GM19438 (cell line): ENCODE measurements around the gene GPR108.
"Not testable (repeated sequence)": the region's sequence is repeated elsewhere in the genome, so short reads cannot be mapped to it uniquely, and the experiment has no call there.

Source experiments
- ATAC-seq: cut with Tn5 transposase; IDR thresholded peaks from one replicate; pipeline ENCODE4 v1.9.1; 2021; ENCODE audit warnings: low read depth; ENCODE audit not compliant: unreplicated experiment

GPR108 gene

DNA sequence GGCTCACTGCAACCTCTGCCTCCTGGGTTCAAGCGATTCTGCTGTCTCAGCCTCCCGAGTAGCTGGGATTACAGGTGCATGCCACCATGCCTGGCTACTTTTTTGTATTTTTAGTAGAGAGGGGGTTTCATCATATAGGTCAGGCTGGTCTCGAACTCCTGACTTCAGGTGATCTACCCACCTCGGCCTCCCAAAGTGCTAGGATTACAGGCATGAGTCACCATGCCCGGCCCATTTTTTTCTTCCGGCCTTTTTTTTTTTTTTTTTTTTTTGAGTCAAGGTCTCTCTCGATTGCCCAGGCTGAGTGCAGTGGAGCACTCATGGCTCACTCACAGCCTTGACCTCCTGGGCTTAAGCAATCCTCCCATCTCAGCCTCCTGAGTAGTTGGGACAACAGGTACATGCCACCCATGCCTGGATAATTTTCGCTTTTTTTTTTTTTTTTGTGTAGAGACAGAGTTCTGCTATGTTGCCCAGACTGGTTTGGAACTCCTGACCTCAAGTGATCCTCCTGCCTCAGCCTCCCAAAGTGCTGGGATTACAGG lies 24.9 kb upstream of the GPR108 start:
- ATAC-seq, result not testable (repeated sequence)

DNA sequence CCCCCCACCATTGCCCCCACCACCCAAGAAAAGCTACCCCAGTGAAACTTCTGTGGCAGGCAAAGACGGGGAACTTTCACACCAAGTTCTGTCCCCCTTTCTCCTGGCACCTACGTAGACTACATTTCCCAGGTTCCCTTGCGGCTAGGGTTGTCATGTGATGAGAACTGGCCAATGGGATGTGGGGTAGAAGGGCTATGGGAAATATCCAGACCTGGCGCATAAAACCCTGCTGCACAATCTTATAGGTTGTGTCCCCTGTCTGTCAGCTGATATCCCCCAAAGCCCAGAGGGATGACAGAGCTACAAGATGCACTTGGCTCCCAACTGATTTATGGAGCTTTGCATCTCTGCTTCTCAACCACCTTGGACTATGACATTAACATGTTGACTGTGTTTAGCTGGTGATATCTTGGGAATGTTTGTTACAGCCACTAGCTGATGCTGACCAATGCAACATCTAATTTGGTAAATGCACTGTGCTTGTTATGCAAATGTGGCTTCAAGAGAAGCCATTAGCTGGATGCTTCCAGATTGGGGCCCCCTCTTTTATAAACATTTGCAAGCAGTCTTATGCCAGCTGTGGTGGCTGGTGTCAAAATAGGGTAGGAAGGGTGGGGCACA lies 23.8 kb upstream of the GPR108 start:
- no peak for ATAC-seq

DNA sequence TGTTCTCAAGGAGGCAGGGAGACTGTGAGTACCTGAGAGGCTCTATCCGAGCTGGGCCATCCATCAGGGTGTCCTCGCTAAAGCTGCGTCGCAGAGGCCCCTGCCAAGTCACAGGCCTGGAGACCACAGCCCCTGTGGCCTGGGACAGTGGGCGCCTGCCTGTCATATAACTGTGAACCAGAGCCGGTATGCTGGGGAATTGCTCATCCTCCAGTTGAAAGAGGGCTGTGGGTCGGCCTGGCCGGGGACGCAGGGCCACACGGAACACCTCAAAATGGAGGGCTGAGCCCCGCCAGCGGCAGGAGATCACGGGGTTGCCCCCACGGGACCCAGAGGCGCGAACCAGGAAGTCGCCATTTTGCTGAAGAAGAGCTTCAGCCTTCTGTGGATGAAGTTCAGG lies 23.2 kb upstream of the GPR108 start:
- no peak for ATAC-seq

DNA sequence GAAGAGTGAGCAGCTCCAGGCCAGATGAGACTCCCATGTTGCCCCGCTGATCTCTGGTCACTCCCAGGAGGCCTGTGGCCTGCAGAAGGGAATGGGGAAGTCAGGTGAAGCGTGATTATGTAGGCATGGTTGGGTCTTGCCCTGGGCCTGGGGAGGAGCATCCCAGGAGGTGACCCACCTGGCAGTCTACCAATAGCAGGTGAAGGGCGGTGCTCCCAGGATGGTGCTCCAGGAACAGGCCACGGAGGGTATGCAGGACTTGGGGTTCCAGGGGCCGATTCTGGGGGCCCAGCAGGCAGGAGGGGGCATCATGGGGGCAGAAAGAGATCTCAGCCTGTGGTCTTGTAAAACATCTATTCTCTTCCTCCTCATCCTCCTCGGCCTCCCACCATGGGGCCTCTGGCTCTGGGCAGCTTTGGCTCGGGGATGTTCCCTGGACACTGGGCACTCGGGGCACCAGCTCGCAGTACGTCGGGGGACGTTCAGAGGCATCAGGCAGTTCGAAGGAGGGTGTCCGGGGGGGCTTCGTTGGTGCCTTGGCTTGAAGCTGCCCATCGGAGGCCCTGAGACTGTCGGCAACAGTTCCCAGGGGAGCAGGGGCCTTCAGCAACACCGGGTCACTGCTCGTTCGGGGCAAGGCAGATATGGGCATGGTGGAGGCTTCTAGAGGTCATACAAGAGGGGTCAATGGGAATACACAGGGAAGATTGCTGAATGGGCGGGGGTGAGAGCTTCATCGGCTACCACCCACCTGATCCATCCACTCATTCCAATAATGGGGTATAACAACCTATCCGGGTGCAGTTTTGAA lies 17.5 kb upstream of the GPR108 start:
- ATAC-seq, result no peak

DNA sequence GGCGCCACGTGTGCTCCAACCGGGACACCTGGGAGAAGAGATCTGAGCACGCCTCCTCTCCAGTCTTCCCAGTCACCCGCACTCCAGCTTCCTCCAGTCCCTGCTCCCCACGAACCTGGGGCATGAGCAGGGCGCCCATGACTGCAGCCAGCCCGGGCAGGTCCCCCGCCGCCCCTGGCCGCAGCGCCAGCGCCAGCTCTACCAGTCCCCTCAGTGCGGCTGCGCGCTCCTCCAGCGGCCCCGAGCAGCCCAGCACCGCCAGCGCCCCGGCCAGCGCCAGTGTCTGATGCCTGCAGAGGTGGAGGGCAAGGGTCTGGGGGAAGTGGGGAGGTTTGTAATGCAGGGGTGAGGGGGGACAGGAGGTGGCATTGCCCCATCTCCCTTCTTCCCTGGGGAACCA lies 16.8 kb upstream of the GPR108 start:
- no peak for ATAC-seq

DNA sequence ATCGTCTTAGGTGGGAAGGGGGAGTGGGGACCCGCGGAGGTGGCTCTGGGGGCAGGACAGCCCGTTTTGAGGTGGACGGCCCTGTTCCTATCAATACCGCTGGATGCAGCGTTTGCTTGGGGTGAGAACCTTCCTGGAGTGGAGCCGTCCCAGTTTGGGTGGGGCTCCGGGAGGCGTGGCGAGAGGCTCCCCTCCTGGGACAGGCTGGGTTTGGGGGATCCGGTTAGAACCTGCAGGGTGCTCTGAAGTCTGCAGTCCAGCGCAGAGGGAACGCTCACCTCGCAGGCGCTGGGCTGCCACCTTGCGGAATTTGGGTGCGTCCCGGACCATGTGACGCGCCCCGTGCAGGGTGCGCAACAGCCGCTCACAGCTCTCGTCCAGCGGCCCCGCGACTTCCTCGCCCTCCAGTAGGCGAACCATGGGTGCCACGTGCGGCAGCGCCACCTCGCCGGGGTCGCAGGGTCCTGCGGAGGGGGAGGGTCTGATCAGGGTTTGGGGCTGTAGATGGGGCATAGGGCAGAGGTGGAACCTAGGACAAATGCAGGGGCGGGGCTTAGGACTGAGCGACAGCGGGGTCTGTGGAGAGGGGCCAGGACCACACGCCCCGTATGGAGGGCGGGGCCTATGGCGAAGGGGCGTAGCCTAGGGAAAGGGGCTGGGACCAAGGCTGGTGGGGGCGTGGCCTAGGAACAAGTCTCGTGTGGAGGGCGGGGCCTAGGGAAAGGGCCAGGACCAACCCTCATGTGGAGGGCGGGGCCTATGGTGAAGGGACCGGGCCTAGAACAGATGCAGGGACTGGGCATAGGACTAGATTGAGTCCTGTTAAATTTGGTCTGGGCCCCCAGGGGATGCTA lies 16.0 kb upstream of the GPR108 start:
- peak; percentile 78 for ATAC-seq

DNA sequence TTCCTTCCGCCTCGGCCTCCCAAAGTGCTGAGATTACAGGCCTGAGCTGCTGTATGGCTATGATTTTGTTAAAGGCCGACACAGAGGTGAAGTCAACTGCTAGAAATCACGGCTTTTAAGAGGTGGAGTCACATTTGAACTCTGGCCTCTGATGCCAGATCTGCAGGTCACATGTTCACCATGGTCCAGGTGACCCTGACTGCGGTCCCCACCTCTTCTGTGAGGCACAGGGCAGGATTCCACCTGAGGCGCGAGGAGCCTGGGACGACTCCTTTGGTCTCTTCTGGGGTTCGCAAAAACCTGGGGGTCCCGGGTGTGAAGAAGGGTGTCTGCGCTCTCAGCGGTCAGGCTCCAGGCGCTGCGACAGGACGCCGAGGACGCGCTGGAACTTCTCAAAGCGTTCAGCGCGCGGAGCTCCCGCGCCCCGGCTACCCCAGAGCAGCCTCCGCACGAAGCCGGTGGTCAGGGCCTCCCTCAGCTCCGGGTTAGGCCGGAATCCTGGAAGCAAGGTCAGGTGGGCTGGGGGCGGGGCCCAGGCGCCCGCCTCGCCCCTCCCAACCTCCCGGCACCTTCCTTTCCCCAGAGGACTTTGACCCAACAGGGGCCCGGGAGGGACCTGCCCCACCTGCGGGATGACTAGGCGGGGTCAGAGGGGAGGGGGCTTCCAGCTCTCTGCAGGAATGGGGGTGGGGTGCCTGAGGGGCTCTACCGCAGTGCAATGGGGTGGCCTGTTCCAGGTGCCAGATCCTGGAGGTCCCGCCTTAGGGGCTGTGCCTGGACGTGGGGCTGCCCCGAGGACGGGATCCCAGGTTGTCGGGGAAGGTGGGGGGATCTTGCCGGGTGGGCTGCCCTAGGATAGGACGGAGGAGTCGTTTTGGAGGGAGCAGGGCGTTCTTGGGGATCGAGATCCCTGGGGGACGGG lies 15.1 kb upstream of the GPR108 start:
- no peak for ATAC-seq

DNA sequence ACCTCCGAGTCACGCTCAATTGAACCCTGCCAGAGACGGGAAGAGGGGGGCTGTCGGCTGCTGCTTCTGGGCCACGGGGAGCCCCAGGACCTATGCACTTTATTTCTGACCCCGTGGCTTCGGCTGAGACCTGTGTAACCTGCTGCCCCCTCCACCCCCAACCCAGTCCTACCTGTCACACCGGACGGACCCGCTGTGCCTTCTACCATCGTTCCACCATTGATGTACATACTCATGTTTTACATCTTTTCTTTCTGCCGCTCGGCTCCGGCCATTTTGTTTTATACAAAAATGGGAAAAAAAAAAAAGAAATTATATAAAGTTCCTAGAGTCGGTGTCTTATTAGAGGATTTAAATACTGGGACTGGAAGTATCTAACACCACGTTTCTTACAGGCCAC lies 13.8 kb upstream of the GPR108 start:
- ATAC-seq, result no peak

DNA sequence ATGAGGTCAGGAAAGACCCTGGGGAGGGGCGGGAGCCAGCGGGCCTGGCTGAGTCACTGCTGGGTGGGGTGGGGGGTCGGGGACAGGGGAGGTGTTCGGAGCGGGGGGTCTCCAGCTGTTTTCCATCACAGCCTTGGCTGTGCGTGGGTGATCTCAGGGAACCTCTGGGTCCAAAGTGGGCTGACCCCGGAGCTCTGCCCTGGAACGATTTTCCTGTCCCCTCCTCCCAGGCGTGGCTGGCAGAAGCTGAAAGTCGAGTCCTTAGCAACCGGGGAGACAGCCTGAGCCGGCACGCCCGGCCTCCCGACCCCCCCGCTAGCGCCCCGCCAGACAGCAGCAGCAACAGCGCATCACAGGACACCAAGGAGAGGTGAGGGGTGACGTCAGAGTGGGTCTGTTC lies 12.7 kb upstream of the GPR108 start:
- ATAC-seq, result no peak

DNA sequence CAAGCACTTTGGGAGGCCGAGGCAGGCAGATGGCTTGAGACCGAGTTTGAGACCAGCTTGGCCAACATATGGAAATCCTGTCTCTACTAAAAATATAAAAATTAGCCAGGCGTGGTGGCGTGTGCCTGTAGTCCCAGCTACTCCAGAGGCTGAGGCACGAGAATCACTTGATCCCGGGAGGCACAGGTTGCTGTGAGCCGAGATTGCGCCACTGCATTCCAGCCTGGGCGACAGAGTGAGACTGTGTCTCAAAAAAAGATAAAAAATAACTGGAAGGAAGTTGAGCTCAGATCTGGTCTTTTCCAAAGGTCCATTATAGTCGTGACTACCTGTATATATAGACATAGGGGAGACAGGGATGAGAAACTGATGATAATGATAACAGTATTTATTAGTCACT lies 11.2 kb upstream of the GPR108 start:
- ATAC-seq, result not testable (repeated sequence)

DNA sequence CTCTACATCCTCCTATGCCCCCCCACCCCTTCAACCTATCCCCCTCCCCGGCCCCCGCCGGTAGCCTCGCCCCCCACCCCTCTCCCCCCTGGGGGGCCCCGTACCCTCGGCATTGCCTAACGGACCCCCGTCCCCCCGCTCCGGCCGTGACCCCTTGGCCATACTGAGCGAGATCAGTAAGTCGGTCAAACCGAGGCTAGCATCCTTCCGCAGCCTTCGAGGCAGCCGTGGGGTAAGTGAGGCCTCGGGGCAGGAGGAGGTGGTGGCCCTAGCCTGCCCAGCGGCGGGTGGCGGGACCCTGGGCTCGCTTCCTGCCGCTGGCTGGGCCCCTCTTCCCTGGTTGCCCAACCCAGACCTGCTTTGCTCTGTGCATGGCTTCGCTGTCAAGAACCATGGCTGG lies 8.6 kb upstream of the GPR108 start:
- ATAC-seq, result no peak

DNA sequence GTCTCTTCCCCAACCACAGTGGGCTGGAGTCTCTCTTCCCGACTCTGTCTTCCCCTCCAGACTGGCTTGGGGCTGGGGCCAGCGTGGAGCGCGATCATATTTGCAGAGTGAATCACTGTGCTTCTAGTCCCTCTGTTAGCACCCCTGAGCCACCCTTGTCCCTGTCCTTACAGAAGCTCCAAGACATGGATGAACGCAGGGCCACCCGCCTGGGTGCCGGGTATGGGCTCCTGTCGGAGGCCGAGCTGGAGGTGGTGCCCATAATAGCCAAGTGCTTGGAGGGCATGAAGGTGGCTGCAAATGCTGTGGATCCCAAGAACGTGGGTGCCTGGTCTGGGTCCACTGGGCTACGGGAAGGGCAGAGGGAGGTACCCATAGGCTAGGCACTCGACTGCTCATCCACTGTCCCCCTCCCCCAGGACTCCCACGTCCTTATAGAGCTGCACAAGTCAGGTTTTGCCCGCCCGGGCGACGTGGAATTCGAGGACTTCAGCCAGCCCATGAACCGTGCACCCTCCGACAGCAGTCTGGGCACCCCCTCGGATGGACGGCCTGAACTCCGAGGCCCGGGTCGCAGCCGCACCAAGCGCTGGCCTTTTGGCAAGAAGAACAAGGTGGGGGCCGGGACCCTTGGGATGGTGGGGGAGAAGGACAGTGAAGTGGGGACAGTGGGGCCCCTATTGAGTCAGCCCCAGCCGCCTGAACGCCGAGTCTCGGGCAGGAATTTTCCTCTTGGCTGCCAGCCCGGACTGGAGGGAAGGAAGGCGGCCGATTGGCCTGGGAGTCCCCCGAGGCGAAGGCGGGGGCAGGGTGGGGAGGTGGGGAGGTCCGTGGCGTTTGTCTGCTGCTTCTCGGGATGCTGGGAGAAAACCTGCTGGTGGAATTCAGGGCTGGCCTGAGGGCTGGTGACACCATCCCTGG lies 7.3 kb upstream of the GPR108 start:
- no peak for ATAC-seq

DNA sequence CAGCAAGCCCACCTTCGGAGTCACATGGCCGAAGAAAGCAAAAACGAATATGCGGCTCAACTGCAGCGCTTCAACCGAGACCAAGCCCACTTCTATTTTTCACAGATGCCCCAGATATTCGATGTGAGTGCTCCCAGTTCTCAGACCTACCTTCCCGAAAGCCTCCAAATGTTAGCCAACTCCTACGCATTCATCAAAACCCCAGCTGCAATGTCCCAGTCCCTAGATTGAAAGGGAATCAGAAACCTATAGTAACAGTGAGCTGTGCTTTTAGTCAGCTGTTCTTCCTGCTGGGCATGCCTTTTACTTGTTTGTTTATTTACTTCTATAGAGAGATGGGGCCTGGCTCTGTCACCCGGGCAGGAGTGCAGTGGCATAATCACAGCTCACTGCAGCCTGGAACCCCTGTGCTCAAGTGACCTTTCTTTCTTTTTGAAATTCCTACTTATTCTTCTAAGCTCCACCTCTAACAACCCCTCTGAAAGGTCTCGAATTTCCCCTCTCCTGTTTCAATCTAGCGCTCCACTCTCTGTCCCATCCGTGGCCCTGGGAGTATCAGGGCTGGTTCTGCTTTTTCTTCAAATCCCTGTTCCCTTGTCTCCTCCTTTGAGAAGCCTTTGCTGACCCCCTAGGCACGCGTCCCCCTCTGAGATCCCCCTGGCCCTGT lies 6.5 kb upstream of the GPR108 start:
- ATAC-seq, result no peak

DNA sequence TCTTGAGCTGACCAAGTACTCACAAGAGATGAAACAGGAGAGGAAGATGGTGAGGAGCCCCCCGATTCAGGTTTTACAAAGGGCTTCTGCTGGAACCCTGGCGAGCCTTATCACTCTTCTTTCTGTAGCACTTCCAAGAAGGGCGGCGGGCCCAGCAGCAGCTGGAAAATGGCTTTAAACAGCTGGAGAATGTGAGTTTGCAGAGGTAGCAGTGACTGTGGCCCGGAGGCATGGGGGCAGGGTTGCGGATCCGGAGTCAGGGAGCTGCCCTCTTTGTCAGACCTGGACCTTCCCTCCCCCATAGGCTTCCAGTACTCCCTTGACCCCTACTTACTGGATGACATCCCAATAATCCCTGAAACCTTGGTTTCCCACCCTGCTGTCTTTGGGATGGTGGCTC lies 5.7 kb upstream of the GPR108 start:
- no peak for ATAC-seq

DNA sequence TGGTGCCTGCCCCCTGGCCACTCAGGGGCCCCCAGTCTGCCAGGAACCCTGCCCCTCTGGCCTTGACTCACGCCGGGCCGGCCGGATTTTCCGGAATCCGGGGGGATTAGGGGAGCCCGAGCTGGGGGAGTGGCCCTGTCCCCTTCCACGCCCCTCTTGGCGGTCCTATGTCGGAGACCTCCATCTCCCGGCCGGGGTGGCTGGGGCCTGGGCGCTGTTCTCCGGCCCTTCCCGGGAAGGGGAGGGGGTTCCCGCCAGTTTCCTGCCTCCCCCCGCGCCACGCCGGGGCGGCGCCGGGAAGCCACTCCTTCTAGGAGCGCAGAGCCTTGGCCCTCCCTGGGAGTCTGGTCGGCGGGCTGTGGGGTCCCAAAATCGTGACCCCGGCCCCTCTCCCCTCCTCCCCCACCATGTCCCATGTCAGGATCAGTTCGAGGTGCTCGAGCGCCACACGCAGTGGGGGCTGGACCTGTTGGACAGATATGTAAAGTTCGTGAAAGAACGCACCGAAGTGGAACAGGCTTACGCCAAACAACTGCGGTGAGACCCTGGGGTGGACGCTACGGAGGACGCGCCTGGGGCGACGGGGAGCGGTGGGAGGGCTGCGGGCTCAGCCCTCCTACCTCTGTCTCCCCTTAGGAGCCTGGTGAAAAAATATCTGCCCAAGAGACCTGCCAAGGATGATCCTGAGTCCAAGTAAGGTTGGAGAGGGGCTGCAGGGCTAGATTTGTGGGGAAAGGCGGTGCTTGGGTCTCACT lies 3.4 kb upstream of the GPR108 start:
- no peak for ATAC-seq

DNA sequence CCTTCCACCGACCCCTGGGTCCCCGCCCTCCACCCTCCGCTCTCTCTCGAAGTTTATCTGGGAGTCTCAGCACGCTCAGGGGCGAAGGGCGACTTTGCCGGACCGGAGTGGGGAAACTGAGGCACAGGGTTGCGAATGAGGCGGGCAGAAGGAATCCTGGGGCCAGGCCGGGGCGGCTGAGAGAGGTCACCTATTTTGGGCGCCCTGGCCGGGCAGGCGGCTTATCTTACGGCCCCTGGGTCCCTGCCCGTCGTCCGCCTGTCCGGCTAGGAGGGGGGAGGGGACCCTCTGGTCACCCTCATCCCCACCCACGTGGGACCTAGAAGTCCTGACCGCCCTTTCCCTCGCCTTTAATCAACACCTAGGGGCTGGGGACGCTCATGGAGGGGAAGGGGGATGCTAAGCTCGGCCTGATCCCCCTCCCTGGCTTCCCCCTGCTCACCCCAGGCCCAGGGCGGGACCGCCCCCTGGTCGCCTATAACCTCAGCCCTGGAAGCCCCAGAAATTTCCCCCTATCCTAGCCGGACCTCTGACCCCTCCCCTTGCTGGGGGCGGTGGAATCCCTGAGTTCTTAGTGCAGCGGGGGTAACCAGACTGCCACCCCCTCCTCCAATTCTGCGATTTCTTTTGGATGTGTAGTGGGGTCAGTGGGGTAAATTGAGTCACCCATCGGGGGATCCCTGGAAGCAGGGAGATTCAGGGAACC lies 2.7 kb upstream of the GPR108 start:
- no peak for ATAC-seq

DNA sequence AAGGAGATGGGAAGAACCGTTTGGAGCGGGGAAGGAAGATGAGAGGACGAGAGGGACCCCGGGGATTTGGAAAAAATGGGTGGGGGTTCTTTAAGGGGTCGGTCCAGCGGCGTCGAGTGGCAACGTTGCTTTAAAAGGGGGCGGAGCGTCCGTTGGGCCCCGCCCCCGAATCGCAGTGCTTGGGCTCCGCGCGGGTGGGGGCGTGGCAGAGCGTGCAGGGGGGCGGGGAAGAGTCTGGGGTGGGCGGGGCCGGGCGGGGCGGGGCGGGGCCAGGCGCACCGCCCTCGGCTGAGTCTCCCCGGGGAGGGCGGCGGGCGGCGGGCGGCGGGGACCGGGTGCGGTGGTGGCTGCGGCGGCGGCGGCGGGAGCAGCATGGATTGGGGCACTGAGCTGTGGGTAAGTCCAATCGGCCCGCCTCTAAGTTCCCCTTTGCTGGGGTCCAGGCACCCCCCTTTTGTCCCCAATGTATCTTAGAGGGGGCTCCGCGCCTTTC lies 2.1 kb upstream of the GPR108 start, which contains the start of gene TRIP10:
TSS of gene TRIP10 (plus strand) at position 291 of the 493 bp plus-strand sequence. CDS start at position 373, 82 bp downstream.
- ATAC-seq, result no peak
